Measurements from ENCODE around the gene EPS8.

The EPS8 gene

GRCh38 chr12:15632708-15633107 lies 156.5 kb downstream of the EPS8 start:
- no peak overlapping the region for H3K4me3 ChIP-seq (ENCODE audit: low read depth, low read length)
- DNase-seq (ENCODE audit: low read depth), result peak; percentile 49
- no peak for TF ChIP-seq CTCF (conservative IDR thresholded peaks at IDR 0.05; ENCODE audit: low read depth, low read length)

GRCh38 chr12:15631007-15631715 lies 158.0 kb downstream of the EPS8 start:
- H3K4me3 ChIP-seq (ENCODE audit: low read depth, low read length), result no peak overlapping the region
- no peak for TF ChIP-seq CTCF (conservative IDR thresholded peaks at IDR 0.05; ENCODE audit: low read depth, low read length)
- DNase-seq (ENCODE audit: low read depth), result no peak

- no peak overlapping the region for H3K4me3 ChIP-seq (ENCODE audit: low read depth, low read length)
- no peak for TF ChIP-seq CTCF (conservative IDR thresholded peaks at IDR 0.05; ENCODE audit: low read depth, low read length)
- DNase-seq (ENCODE audit: low read depth), result peak; percentile 66
Observed at GRCh38 chr12:15629761-15630160, 159.4 kb downstream of the EPS8 start.

GRCh38 chr12:15629108-15629507 lies 160.1 kb downstream of the EPS8 start:
- H3K4me3 ChIP-seq (ENCODE audit: low read depth, low read length), result no peak overlapping the region
- DNase-seq (ENCODE audit: low read depth), result peak; percentile 100
- TF ChIP-seq CTCF (conservative IDR thresholded peaks at IDR 0.05; ENCODE audit: low read depth, low read length), result no peak

GRCh38 chr12:15627995-15628945 lies 160.9 kb downstream of the EPS8 start:
- DNase-seq (ENCODE audit: low read depth), result peak; percentile 73
- no peak overlapping the region for H3K4me3 ChIP-seq (ENCODE audit: low read depth, low read length)
- no peak for TF ChIP-seq CTCF (conservative IDR thresholded peaks at IDR 0.05; ENCODE audit: low read depth, low read length)

- no peak for TF ChIP-seq CTCF (conservative IDR thresholded peaks at IDR 0.05; ENCODE audit: low read depth, low read length)
- no peak for DNase-seq (ENCODE audit: low read depth)
- no peak overlapping the region for H3K4me3 ChIP-seq (ENCODE audit: low read depth, low read length)
Observed at GRCh38 chr12:15625075-15625474, 164.1 kb downstream of the EPS8 start.

Data from choroid plexus epithelial cell (primary cell).